DOHH2 (cell line): Measurements from ENCODE around the gene SLC49A3.
"Not testable (repeated sequence)": the region's sequence is repeated elsewhere in the genome, so short reads cannot be mapped to it uniquely, and the experiment has no call there.

Source experiments
- H3F3A ChIP-seq: fragments of 200-600 bp; sonication (generic), shearing (Covaris generic); 2 replicates; pipeline ENCODE4 v1.6.0; 2016; ENCODE audit warnings: antibody characterized with exemption, mild to moderate bottlenecking; ENCODE audit not compliant: control insufficient read depth, insufficient read depth
- H3K27ac ChIP-seq: fragments of 200-600 bp; sonication (generic); 2 replicates; pipeline ENCODE4 v1.5.1; 2014; ENCODE audit warnings: low read depth, mild to moderate bottlenecking, low read length, moderate library complexity
- H3K27me3 ChIP-seq: fragments of 200-600 bp; sonication (generic); 2 replicates; pipeline ENCODE4 v1.6.1; 2014; ENCODE audit warnings: mild to moderate bottlenecking, low read length, mixed read lengths; ENCODE audit not compliant: control insufficient read depth
- H3K36me3 ChIP-seq: fragments of 200-600 bp; sonication (generic); 2 replicates; pipeline ENCODE4 v1.6.1; 2014; ENCODE audit warnings: mild to moderate bottlenecking, low read length, moderate library complexity, mixed read lengths; ENCODE audit not compliant: control insufficient read depth
- H3K4me1 ChIP-seq: fragments of 200-600 bp; sonication (generic); 2 replicates; pipeline ENCODE4 v1.6.1; 2014; ENCODE audit warnings: mild to moderate bottlenecking, low read length, mixed read lengths; ENCODE audit not compliant: control insufficient read depth
- H3K4me2 ChIP-seq: fragments of 200-600 bp; sonication (generic); 2 replicates; pipeline ENCODE4 v1.6.0; 2014; ENCODE audit warnings: mild to moderate bottlenecking, low read length, moderate library complexity
- H3K4me3 ChIP-seq: fragments of 200-600 bp; sonication (generic); 2 replicates; pipeline ENCODE4 v1.5.1; 2014; ENCODE audit warnings: mild to moderate bottlenecking, low read length, mixed read lengths
- H3K79me2 ChIP-seq: fragments of 200-600 bp; sonication (generic); 2 replicates; pipeline ENCODE4 v1.6.1; 2014; ENCODE audit warnings: mild to moderate bottlenecking, low read length, mixed read lengths; ENCODE audit not compliant: control insufficient read depth
- H3K9me2 ChIP-seq: fragments of 200-600 bp; sonication (generic); replicated peaks from 2 replicates; pipeline ENCODE4 v1.6.1; 2014; ENCODE audit warnings: mild to moderate bottlenecking, low read length, mixed read lengths; ENCODE audit not compliant: control insufficient read depth
- H3K9me3 ChIP-seq: fragments of 200-600 bp; sonication (generic); 2 replicates; pipeline ENCODE4 v1.6.1; 2014; ENCODE audit warnings: antibody characterized with exemption, low read length, mixed read lengths; ENCODE audit not compliant: control insufficient read depth, insufficient read depth
- H4K20me1 ChIP-seq: fragments of 200-600 bp; sonication (generic); 2 replicates; pipeline ENCODE4 v1.6.0; 2014; ENCODE audit warnings: low read depth, mild to moderate bottlenecking, antibody characterized with exemption, low read length, moderate library complexity; ENCODE audit not compliant: control insufficient read depth, insufficient read depth
- EZH2phosphoT487 ChIP-seq: fragments of 200-600 bp; sonication (generic); IDR thresholded peaks from 2 replicates; pipeline ENCODE4 v1.6.1; 2017; ENCODE audit warnings: borderline replicate concordance, mild to moderate bottlenecking, antibody characterized with exemption, low read length, moderate library complexity, mixed read lengths
- TF ChIP-seq, protein P1 (sequence below): fragments of 200-600 bp; sonication (generic); IDR thresholded peaks from one replicate; pipeline ENCODE4 v1.5.1; 2014; ENCODE audit warnings: antibody characterized with exemption, mild to moderate bottlenecking, low read depth, low read length; ENCODE audit not compliant: poor library complexity, severe bottlenecking

The SLC49A3 gene

DNA sequence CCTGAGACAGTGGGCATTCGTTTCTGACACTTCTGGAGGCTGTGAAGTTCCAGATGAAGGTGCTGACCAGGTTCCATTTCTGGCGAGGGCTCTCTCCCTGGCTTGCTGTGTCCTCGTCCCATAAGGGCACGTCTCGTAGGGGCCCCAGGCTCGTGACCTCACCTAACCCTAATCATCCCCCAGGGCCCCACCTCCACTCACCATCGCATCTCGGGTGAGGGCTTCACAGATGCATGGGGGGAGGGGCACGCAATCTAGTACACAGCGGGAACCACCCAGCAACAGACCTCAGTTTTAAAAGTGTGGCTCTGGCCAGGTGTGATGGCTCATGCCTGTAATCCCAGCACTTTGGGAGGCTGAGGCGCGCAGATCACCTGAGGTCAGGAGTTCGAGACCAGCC is 41.5 kb downstream of the SLC49A3 start:
- no peaks in the 10 kb centered on the region for H3K4me1 ChIP-seq
- H3K36me3 ChIP-seq: no peaks in the 10 kb centered on the region
- no peak overlapping the region for H3K4me3 ChIP-seq
- no peaks in the 10 kb centered on the region for H3K9me2 ChIP-seq
- no peak overlapping the region for H3K4me2 ChIP-seq
- no peaks in the 10 kb centered on the region for H3K27me3 ChIP-seq
- TF ChIP-seq, protein P1, sequence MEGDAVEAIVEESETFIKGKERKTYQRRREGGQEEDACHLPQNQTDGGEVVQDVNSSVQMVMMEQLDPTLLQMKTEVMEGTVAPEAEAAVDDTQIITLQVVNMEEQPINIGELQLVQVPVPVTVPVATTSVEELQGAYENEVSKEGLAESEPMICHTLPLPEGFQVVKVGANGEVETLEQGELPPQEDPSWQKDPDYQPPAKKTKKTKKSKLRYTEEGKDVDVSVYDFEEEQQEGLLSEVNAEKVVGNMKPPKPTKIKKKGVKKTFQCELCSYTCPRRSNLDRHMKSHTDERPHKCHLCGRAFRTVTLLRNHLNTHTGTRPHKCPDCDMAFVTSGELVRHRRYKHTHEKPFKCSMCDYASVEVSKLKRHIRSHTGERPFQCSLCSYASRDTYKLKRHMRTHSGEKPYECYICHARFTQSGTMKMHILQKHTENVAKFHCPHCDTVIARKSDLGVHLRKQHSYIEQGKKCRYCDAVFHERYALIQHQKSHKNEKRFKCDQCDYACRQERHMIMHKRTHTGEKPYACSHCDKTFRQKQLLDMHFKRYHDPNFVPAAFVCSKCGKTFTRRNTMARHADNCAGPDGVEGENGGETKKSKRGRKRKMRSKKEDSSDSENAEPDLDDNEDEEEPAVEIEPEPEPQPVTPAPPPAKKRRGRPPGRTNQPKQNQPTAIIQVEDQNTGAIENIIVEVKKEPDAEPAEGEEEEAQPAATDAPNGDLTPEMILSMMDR: no peak
- TF ChIP-seq EZH2phosphoT487: no peak
- no peak overlapping the region for H3K27ac ChIP-seq
- H4K20me1 ChIP-seq: no peaks in the 10 kb centered on the region
- H3K9me3 ChIP-seq: no peaks in the 10 kb centered on the region; the same call in 1 of the 2 replicates
- no peaks in the 10 kb centered on the region for H3K79me2 ChIP-seq
- no peaks in the 10 kb centered on the region for H3F3A ChIP-seq

DNA sequence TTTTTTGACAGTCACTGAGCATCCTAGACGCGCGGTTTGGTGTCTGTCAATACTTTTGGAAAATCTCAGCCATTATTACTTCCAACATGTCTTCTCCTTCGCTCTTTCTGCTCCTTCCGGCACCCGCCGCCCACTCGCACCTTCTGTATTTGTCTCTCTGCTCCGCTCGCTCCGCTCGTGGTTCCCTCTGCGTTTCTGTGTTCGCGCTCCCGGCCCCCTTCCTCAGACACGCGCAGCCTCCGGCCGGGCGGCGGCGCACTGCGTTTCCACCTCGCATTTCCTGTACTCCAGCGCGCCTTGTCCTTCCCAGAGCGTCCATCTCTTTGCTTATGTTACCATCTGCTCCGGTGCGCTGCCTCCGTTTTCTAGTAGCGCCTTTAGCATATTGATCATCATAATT is 42.5 kb downstream of the SLC49A3 start:
- no peak overlapping the region for H3K27ac ChIP-seq
- H3K79me2 ChIP-seq: no peaks in the 10 kb centered on the region
- H3F3A ChIP-seq: no peaks in the 10 kb centered on the region
- no peaks in the 10 kb centered on the region; the same call in 1 of the 2 replicates for H3K9me3 ChIP-seq
- TF ChIP-seq EZH2phosphoT487: no peak
- TF ChIP-seq, protein P1: no peak
- no peak overlapping the region for H3K4me2 ChIP-seq
- no peaks in the 10 kb centered on the region for H3K36me3 ChIP-seq
- no peaks in the 10 kb centered on the region for H4K20me1 ChIP-seq
- no peaks in the 10 kb centered on the region for H3K4me1 ChIP-seq
- H3K4me3 ChIP-seq: no peak overlapping the region
- no peaks in the 10 kb centered on the region for H3K27me3 ChIP-seq
- no peaks in the 10 kb centered on the region for H3K9me2 ChIP-seq

DNA sequence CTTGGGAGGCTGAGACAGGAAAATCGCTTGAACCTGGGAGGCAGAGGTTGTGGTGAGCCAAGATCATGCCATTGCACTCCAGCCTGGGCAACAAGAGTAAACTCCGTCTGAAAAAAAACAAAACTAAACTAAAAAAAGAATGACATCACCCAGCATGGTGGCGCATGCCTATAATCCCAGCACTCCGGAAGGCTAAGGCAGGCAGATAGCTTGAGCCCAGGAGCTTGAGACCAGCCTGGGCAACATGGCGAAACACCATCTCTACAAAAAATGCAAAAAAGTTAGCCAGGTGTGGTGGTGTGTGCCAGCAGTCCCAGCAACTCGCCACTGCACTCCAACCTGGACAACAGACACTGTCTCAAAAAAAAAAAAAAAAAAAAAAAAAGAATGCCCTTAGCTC is 46.6 kb downstream of the SLC49A3 start:
- not testable (repeated sequence) for H3K9me2 ChIP-seq, H3K27me3 ChIP-seq, H4K20me1 ChIP-seq, H3K4me2 ChIP-seq, H3K79me2 ChIP-seq, H3K9me3 ChIP-seq, H3K4me1 ChIP-seq, H3K27ac ChIP-seq, H3K4me3 ChIP-seq, H3K36me3 ChIP-seq, H3F3A ChIP-seq

GRCh38 chr4:637536-638280 is 51.2 kb downstream of the SLC49A3 start:
- Histone ChIP-seq H3F3A (no peaks in the 10 kb centered on the region), H3K9me2 (no peaks in the 10 kb centered on the region), H3K4me3 (no peak overlapping the region), H3K79me2 (no peaks in the 10 kb centered on the region), H3K4me2 (no peak overlapping the region), H3K9me3 (peaks cover 10% of the 10 kb centered on the region; the same call in 1 of the 2 replicates), H3K27me3 (no peaks in the 10 kb centered on the region), H3K27ac (no peak overlapping the region), H4K20me1 (no peaks in the 10 kb centered on the region), H3K36me3 (no peaks in the 10 kb centered on the region), H3K4me1 (no peaks in the 10 kb centered on the region)
- TF ChIP-seq, protein P1: no peak
- no peak for TF ChIP-seq EZH2phosphoT487
